Uterus (tissue), 2 donors: ENCODE measurements around the gene ALDH1L1.

Source experiments
- CTCF ChIP-seq, 4 experiments: fragments of 200-600 bp in 2 of 4; fragments of 450-650 bp in 2 of 4; sonication (generic) in 2 of 4; IDR thresholded peaks; one replicate each; pipeline ENCODE4 v1.5.1; 2016 to 2019; ENCODE audit warnings: antibody characterized with exemption in 4 of 4, mild to moderate bottlenecking in 2 of 4, moderate library complexity in 1 of 4
- POLR2A ChIP-seq, 2 donors: fragments of 450-650 bp; IDR thresholded peaks; one replicate each; pipeline ENCODE4 v1.6.1; 2016; ENCODE audit warnings: antibody characterized with exemption in 2 of 2, mild to moderate bottlenecking in 1 of 2, moderate library complexity in 1 of 2

- no peak for TF ChIP-seq CTCF (IDR thresholded peaks at IDR 0.05)
- TF ChIP-seq POLR2A (IDR thresholded peaks at IDR 0.05): no peak
Measured at GRCh38 chr3:126104028-126104635, 76.3 kb downstream of the ALDH1L1 start.
